Motor neuron (in vitro differentiated cells): ENCODE measurements around the gene EEF1AKMT1. TPM values are rescaled to one million over a fixed set of nuclear protein-coding genes. Genes with fewer than 3 reads are reported as not detected.
A peak's percentile ranks its signal among the peaks of the same experiment; 100 is the strongest.

ENCODE experiments used
- ATAC-seq, 8 experiments: fragments of 200-7000 bp; cut with Tn5 transposase; replicated peaks in 6 of 8; 2 replicates each; pipeline ENCODE4 v1.8.0; 2021; ENCODE audit warnings: mild to moderate bottlenecking in 8 of 8, moderate library complexity in 8 of 8
- H3K27ac ChIP-seq, 2 donors: fragments of 250-450 bp; sonication (Bioruptor Pico); 2 replicates each; pipeline ENCODE4 v1.9.0; 2021; ENCODE audit warnings: antibody characterized with exemption in 2 of 2, mild to moderate bottlenecking in 2 of 2, moderate library complexity in 1 of 2
- H3K4me1 ChIP-seq, 2 donors: fragments of 250-450 bp; sonication (Bioruptor Pico); replicated peaks in 1 of 2; 2 replicates each; pipeline ENCODE4 v1.6.1; 2021; ENCODE audit warnings: antibody characterized with exemption in 2 of 2, mild to moderate bottlenecking in 2 of 2, moderate library complexity in 1 of 2
- H3K4me3 ChIP-seq, 5 donors: fragments of 250-450 bp; sonication (Bioruptor Pico); 2 replicates each; pipeline ENCODE4 v1.9.0; 2021; ENCODE audit warnings: antibody characterized with exemption in 5 of 5, mild to moderate bottlenecking in 5 of 5, moderate library complexity in 4 of 5
- WGBS, 10 experiments: fragments of 450-650 bp; shearing (Covaris generic); methylation state at CpG; one replicate each; pipeline ENCODE4 v1.0.0; 2022; 5-methylcytosine and 5-hydroxymethylcytosine counted together
- in situ Hi-C, 9 experiments: fragments of 400-800 bp; cut with MboI; loops; one replicate each; pipeline ENCODE4 v1.15.0; 2021; ENCODE audit warnings: low sequenced_read_pairs in 9 of 9, low pct_unique_long_range_greater_than_20kb in 2 of 9; ENCODE audit not compliant: unreplicated experiment in 9 of 9
- total RNA-seq, 8 experiments: library from RNA; unstranded; fragments of 300-600 nt; gene quantifications; 2 replicates each; pipeline versions ENCODE4 v1.2.3 to v1.2.4, GENCODE V29; 2022

EEF1AKMT1 gene
- total RNA-seq, 8 experiments from 2014 or later: 7.3 to 15.0 (median 9.8) TPM

DNA sequence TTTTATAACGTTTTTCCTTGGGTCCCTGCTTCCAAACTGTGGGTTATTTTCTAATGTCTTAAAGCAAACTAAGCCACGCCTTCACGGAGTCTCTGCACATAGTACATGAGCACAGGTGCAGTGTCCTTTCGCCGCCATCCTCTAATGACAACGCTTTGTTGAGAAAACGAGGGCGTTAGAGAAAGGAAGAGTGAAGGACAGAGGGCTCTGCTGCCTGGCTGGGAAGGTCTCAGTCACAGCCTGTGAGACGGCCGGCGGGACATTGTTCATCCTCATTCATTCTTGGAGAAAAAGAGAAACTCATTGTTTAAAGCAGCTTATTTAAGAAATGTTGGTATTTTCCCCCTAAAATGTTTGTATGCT, 60.8 kb downstream of the EEF1AKMT1 start:
- peak in 3 of 8 experiments; percentile 20 to 51 (median 22) for ATAC-seq

DNA sequence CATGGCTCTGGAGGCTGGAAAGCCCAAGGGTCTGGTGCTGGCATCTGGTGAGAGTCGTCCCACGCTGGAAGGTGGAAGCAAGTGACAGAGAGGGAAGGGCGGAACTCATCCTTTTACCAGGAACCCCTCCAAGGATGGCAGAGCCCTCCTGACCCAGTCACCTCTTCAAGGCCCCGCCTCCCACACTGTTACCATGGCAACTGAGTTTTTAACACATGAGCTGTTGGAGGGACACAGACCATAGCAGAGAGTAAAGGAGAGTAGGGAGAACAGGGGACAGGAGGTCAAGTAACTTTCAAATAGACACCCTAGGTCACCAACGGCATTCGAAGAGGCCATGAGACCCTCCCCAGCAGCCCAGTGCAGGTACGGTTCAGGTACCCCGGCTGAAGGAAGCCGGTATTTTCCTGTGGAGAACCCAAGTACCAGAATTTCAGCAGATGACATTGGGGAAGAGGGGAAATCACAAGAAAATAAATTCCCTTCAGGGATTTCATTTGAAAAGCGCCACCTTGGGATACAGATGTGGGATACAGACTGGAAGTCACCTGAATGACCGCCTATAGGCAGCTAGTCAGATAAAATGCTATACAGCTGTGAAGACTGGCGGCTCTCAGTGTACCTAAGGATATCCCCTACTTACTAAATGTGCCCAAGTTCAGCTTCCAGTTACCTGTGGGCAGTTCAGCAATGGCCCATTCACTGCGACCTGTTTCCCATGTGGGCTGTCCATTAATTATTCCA, 62.3 kb downstream of the EEF1AKMT1 start:
- H3K4me3 ChIP-seq: no peak overlapping the region
- no peak overlapping the region for H3K27ac ChIP-seq
- WGBS, 10 experiments: 40 to 75% (median 49%) methylated on average over 4 to 9 of the region's 13 CpGs; no CpG with 5 or more reads in 3 of the 10 experiments
- peaks cover 6 to 15% of the 10 kb centered on the region in 2 donors for H3K4me1 ChIP-seq
- in situ Hi-C loops: loop anchor here in 3 of 9 experiments (25.0 kb wide), 2 partner anchors 126 to 201 kb away; partner anchors contain the start of gene XPO4 (in 3 of the 3)
- no peak for ATAC-seq

More for the DNA sequence above, 60.8 kb downstream of the EEF1AKMT1 start:
- Histone ChIP-seq H3K4me1 (peaks cover 6 to 15% of the 10 kb centered on the region in 2 donors), H3K4me3 (no peak overlapping the region), H3K27ac (no peak overlapping the region)
- WGBS, 10 experiments: 2 to 67% (median 25%) methylated on average over 3 to 10 of the region's 11 CpGs; no CpG with 5 or more reads in 1 of the 10 experiments
- in situ Hi-C loops: loop anchor here in 3 of 9 experiments (25.0 kb wide), 2 partner anchors 124 to 199 kb away; partner anchors contain the start of gene XPO4 (in 3 of the 3)

DNA sequence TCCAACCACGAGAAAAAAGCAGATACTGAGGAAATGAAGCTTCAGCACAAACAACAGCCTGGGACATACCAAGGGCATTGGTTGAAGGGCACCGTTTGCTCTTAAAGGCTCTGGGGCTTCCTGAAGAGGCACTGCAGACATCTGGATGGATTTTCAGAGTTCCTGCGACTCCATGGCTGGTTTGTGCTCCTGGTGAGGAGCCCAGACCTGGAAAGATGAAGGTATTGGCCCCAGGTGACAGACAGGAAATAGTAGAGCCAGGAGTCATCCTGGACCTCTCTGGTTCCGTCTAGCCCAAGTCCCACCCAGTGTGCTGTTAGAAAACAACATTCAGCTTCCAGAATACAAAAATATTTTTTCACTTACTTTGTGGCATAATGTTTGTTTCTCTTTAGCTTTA, 64.0 kb downstream of the EEF1AKMT1 start:
- in situ Hi-C loops: loop anchor here in 3 of 9 experiments (25.0 kb wide), 2 partner anchors 128 to 203 kb away; partner anchors contain the start of gene XPO4 (in 3 of the 3)
- WGBS, 10 experiments: 0 to 84% (median 64%) methylated on average over 1 to 3 of the region's 4 CpGs; no CpG with 5 or more reads in 1 of the 10 experiments
- ATAC-seq: no peak
- Histone ChIP-seq H3K27ac (no peak overlapping the region), H3K4me3 (no peak overlapping the region), H3K4me1 (peaks cover 6 to 12% of the 10 kb centered on the region in 2 donors)

DNA sequence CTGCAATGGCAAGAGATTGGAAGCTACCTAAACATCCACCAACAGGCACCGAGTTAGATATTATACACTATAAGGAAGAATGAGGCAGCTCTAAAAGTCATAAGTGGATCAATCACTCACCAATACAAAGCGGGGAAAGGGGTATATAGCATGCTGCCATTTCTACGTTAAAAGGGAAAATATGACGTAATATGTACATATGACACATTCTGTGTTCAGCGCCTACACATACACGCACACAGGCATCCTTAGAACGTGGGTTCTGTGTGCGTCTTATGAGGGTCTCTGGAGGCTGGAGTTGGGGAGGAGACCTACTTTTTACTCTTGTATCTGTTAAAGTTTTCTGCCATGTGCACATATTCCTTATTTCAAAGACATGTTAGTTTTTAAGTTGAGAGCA, 64.4 kb downstream of the EEF1AKMT1 start:
- WGBS, 10 experiments: 44 to 100% (median 93%) methylated on average over 2 to 8 of the region's 8 CpGs
- Histone ChIP-seq H3K27ac (no peak overlapping the region), H3K4me3 (no peak overlapping the region), H3K4me1 (peaks cover 6 to 12% of the 10 kb centered on the region in 2 donors)
- in situ Hi-C loops: loop anchor here in 3 of 9 experiments (25.0 kb wide), 2 partner anchors 128 to 203 kb away; partner anchors contain the start of gene XPO4 (in 3 of the 3)
- ATAC-seq: no peak

DNA sequence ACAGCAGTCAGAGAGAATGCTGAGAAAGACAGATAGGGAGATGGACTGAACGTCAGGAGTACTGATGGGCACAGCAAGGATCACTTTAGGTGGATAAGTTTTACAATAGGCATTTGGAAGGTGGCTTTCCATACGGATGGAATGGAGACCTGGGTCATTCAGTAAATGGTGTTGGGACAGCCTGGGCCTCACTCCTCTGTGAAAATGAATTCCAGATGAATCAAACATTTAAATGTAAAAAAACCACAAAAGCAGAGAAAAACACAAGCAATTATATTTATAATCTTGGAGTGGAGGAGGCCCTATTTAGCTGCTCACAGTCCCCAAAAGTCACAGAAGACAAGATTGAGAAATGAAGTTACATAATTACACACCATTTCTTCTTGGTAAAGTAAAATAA, 65.5 kb downstream of the EEF1AKMT1 start:
- Histone ChIP-seq H3K27ac (no peak overlapping the region), H3K4me1 (peaks cover 6 to 11% of the 10 kb centered on the region in 2 donors), H3K4me3 (no peak overlapping the region)
- 17 to 100% (median 67%) methylated on average over 1 to 2 of the region's 2 CpGs; no CpG with 5 or more reads in 6 of the 10 experiments for WGBS, 10 experiments
- no peak for ATAC-seq
- in situ Hi-C loops: loop anchor here in 3 of 9 experiments (25.0 kb wide), 2 partner anchors 129 to 204 kb away; partner anchors contain the start of gene XPO4 (in 3 of the 3)

DNA sequence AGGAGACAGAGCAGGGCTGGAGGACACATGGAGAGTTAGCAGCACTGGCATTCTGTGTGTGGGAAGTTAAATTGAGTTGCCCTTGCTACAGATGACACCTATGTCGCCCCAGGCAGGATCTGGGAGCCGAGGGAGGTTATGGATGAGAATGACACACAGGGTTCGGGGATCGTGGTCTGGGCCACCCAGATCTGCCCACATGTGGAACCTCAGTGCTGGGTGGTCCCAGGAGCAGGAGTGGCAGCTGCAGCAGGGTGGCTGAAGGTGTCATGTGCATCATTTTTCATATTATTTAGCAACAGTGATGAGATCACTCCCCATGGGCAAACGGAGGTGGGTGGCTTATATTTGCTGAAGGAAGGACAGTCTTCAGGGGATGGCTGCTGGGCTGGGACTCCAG, 67.1 kb downstream of the EEF1AKMT1 start:
- Histone ChIP-seq H3K27ac (no peak overlapping the region), H3K4me3 (no peak overlapping the region), H3K4me1 (peaks cover 12 to 13% of the 10 kb centered on the region in 2 donors)
- in situ Hi-C loops: loop anchor here in 3 of 9 experiments (25.0 kb wide), 2 partner anchors 131 to 206 kb away; partner anchors contain the start of gene XPO4 (in 3 of the 3)
- WGBS, 10 experiments: 92 to 100% (median 96%) methylated on average over 1 to 2 of the region's 5 CpGs; no CpG with 5 or more reads in 6 of the 10 experiments
- no peak for ATAC-seq

DNA sequence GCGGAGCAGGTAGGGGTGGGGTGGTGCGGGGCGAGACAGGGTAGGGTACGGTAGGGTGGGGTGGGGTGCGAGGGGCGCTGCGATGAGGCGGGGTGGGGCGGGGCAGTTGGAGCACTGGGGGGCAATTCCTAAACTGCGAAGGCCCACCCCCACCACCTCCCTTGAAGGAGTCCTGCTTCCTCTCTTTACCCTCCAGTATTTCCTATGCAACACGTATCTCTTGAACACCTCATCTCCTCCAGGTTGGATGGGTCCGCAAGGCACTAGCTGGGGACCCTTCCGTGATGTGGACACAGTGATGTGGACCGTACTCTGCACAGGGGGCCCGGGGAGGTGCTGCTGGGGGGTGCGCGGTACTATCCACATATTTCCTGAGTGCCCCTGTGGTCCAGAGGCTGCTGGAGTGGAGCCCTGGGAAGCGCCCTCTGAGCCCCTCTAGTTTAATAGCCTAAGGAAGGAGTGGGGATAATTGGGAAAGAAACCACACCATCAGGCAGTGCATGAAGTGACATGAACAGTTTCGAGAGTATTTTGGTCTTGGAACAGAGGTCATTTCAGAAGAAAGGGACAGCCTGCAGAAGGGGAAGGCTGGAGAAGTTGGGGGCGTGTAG, 69.2 kb downstream of the EEF1AKMT1 start:
- peak in 6 of 8 experiments; percentile 3 to 30 (median 18) for ATAC-seq
- in situ Hi-C loops: loop anchor here in 3 of 9 experiments (25.0 kb wide), 2 partner anchors 133 to 208 kb away; partner anchors contain the start of gene XPO4 (in 3 of the 3)
- 20 to 73% (median 60%) methylated on average over 1 to 9 of the region's 20 CpGs; no CpG with 5 or more reads in 5 of the 10 experiments for WGBS, 10 experiments
- peaks cover 12 to 13% of the 10 kb centered on the region in 2 donors for H3K4me1 ChIP-seq
- H3K27ac ChIP-seq: no peak overlapping the region
- H3K4me3 ChIP-seq: peak overlapping the region; percentile 58 to 96 (median 64)

DNA sequence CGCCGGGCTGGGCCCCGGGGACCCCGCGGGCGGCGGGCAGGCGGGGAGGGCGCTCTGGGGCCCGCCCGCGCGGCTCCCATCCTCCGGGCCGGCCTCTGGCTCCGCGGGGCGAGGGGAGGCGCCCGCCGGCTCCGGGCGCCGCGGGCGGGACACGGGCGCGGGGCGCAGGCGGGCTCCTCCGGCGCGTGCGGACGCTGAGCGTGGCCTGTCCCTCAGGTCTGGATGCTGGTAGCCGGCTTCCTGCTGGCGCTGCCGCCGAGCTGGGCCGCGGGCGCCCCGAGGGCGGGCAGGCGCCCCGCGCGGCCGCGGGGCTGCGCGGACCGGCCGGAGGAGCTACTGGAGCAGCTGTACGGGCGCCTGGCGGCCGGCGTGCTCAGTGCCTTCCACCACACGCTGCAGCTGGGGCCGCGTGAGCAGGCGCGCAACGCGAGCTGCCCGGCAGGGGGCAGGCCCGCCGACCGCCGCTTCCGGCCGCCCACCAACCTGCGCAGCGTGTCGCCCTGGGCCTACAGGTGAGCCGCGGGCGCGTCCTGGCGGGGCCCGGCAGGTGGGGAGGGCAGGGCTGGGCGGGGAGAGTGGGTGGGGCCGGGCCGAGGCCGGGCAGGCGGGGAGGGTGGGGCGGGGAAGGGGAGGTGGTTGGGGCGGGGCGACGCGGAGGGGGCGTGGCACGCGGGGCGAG, 69.8 kb downstream of the EEF1AKMT1 start:
- Histone ChIP-seq H3K4me3 (peak overlapping the region; percentile 58 to 96 (median 64)), H3K4me1 (peaks cover 12 to 13% of the 10 kb centered on the region in 2 donors), H3K27ac (peak overlapping the region; percentile 73 to 76)
- 0% methylated on average over 6 of the region's 98 CpGs; no CpG with 5 or more reads in 9 of the 10 experiments for WGBS, 10 experiments
- in situ Hi-C loops: loop anchor here in 3 of 9 experiments (25.0 kb wide), 2 partner anchors 133 to 208 kb away; partner anchors contain the start of gene XPO4 (in 3 of the 3)
- ATAC-seq: peak; percentile 83 to 94 (median 88)

DNA sequence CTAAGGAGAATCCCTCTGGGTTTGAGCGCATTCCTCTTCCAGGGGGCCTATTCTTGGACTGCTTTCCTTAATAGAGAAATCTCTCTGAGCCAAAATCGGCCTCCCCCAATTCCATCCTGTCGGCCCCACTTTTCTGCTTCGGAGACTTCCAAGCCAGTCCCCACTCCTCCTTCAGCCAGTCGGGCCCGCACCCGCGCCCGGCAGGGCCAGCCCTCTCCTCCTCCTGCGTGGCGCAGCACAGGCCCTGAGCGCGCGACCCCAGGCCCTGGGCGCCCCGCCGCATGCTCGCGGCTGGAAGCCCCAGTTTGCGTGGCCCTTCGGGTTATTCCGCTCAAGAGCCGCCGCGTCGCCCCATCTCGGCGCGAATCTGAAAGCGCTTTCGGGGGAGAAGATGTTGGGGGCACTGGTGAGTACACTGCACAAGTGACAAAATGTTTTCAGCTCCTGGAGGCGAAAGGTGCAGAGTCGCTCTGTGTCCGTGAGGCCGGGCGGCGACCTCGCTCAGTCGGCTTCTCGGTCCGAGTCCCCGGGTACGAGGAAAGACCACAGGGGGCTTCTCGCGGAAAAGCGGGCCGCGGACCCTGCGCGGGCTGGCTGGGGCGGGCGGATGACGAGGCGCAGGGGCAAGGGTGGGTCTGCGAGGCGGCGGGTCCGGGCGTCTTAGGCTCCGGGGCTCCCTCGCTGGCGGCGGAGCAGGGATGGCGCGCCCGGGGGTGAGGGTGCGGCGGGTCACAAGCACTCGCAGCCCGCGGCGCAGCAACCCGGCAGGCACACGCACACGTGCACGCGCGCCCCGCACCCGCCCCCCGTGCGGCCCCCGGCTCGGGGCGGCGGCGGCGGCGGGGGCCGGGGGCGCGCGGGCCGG, 70.6 kb downstream of the EEF1AKMT1 start, which contains the start of gene IL17D:
TSS of gene IL17D (plus strand) at position 785 of the 865 bp plus-strand sequence. CDS start 303 bp downstream, outside the sequence.
- peak within 1 kb of the TSS; percentile 73 to 76 for H3K27ac ChIP-seq
- peak; percentile 28 to 56 (median 50) for ATAC-seq
- in situ Hi-C loops: loop anchor here in 3 of 9 experiments (25.0 kb wide), 2 partner anchors 134 to 209 kb away; partner anchors contain the start of gene XPO4 (in 3 of the 3)
- peak within 1 kb of the TSS; percentile 58 to 96 (median 64) for H3K4me3 ChIP-seq
- 0 to 14% (median 0%) methylated on average over 1 to 16 of the region's 94 CpGs; no CpG with 5 or more reads in 4 of the 10 experiments for WGBS, 10 experiments
- H3K4me1 ChIP-seq: peaks cover 12 to 13% of the 10 kb centered on the region in 2 donors

DNA sequence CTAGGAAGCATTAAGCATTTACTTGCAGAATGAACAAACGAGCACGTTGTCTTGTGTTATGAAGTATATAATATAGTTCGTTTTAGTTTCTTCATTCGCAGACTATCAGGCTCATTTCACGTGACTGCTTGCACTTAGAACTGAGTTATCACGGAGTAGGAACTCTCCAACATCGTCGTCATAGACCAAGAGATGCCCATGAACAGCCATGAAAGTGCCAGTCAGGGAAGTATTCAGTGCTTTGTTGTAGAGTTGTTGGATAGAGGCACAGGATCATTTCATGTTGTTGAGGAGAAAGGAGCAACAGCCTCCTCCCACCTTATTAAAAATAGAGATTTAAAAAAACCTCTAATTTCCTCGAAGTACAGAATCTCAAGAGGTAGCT, 71.2 kb downstream of the EEF1AKMT1 start:
- in situ Hi-C loops: loop anchor here in 3 of 9 experiments (25.0 kb wide), 2 partner anchors 135 to 210 kb away; partner anchors contain the start of gene XPO4 (in 3 of the 3)
- WGBS, 10 experiments: 12 to 50% (median 28%) methylated on average over 2 to 9 of the region's 9 CpGs; no CpG with 5 or more reads in 1 of the 10 experiments
- no peak for ATAC-seq
- Histone ChIP-seq H3K27ac (no peak overlapping the region), H3K4me1 (peaks cover 12 to 13% of the 10 kb centered on the region in 2 donors), H3K4me3 (peak overlapping the region; percentile 58 to 96 (median 64))

DNA sequence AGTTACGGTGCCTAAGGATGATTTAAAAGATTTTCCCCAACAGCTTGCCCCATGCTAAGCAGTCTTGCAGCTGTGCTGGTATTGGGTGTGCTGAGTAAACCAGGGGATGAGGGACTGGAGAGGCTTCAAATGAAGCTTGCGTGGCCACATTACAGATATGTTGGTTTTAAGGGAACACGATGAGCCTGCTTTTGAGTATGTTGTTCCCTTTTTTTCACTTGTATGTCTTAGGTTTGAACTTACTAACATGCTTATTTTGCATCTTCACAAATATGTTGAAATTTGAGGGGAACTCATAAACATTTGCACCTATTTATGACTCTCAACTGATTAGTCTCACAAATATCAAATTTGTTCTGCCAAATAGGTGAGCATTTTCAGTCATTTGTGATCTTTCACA, 72.3 kb downstream of the EEF1AKMT1 start:
- peaks cover 12 to 13% of the 10 kb centered on the region in 2 donors for H3K4me1 ChIP-seq
- peak overlapping the region in 2 of 5 donors; percentile 64 to 96 for H3K4me3 ChIP-seq
- 43 to 100% (median 97%) methylated on average over 1 to 3 of the region's 3 CpGs; no CpG with 5 or more reads in 1 of the 10 experiments for WGBS, 10 experiments
- H3K27ac ChIP-seq: no peak overlapping the region
- no peak for ATAC-seq
- in situ Hi-C loops: loop anchor here in 3 of 9 experiments (25.0 kb wide), 2 partner anchors 136 to 211 kb away; partner anchors contain the start of gene XPO4 (in 3 of the 3)
